ENCODE measurements around the gene MAP3K14. TPM values are rescaled to one million over a fixed set of nuclear protein-coding genes. Genes with fewer than 3 reads are reported as not detected.

Gene MAP3K14
- polyA plus RNA-seq, 1 of the 3 experiments (the other 2 are of a cell fraction), result 11.9 TPM

DNA sequence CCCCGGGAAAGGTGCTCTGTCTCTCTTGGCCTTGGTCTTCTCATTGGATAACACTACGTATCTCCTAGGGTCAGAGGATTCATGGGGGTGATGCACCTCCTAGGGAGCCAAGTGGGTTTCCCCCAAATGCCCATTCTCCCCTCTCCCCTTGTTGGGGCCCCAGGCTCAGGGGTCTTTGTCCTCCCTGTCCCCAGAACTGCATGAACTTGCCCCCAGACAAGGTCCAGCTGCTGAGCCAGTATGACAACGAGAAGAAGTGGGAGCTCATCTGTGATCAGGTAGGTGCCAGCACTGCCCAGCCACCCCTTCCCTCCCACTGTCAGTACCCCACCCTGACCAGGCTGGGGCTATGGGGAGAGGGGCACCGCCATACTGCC, 86.4 kb downstream of the MAP3K14 start:
- no peak overlapping the region for H3K9ac ChIP-seq
- peaks cover 2% of the 10 kb centered on the region for H3F3A ChIP-seq (replicated peaks; ENCODE audit: insufficient read depth)
- no peaks in the 10 kb centered on the region for H4K20me1 ChIP-seq (ENCODE audit: insufficient read depth)
- DNase-seq, result no peak
- no peak overlapping the region for H2AFZ ChIP-seq (ENCODE audit: low read depth)
- H3K27me3 ChIP-seq (ENCODE audit: insufficient read depth), result no peaks in the 10 kb centered on the region
- ChIA-PET POLR2A (no interaction called here), CTCF (interaction anchor here (1.1 to 11.1 kb wide), 11 partner anchors 9 to 195 kb away, joined by 3 to 132 read pairs (median 10); partner anchors contain the start of genes ACBD4 and FMNL1)
- TF ChIP-seq PBX3 (IDR thresholded peaks at IDR 0.05) (no peak), RXRA (IDR thresholded peaks at IDR 0.05; ENCODE audit: borderline replicate concordance, low read depth) (no peak), GATA2 (CRISPR knock-in tag; IDR thresholded peaks at IDR 0.05) (no peak), YY1 (IDR thresholded peaks at IDR 0.05; ENCODE audit: low read depth) (no peak), FOXM1 (IDR thresholded peaks at IDR 0.05; ENCODE audit: low read depth) (no peak), IRF3 (IDR thresholded peaks at IDR 0.05; ENCODE audit: low read depth, low read length) (no peak), MEF2A (IDR thresholded peaks at IDR 0.05; ENCODE audit: borderline replicate concordance, low read depth) (no peak), TEAD4 (IDR thresholded peaks at IDR 0.05; ENCODE audit: borderline replicate concordance, insufficient read depth) (no peak), NFIC (IDR thresholded peaks at IDR 0.05; ENCODE audit: borderline replicate concordance) (no peak), GABPA (IDR thresholded peaks at IDR 0.05; ENCODE audit: low read depth) (no peak), JUND (IDR thresholded peaks at IDR 0.05) (no peak), POLR2AphosphoS5 (IDR thresholded peaks at IDR 0.05; ENCODE audit: low read depth, low read length) (no peak), ZBTB33 (IDR thresholded peaks at IDR 0.05; ENCODE audit: borderline replicate concordance, low read depth) (no peak), SIN3A (IDR thresholded peaks at IDR 0.05; ENCODE audit: borderline replicate concordance, low read depth, low read length) (no peak), FOXJ3 (CRISPR knock-in tag; IDR thresholded peaks at IDR 0.05) (no peak), EP300 (IDR thresholded peaks at IDR 0.05; ENCODE audit: borderline replicate concordance in 1 of 2, low read depth in 1 of 2, low read length in 1 of 2) (no peak), RFX5 (IDR thresholded peaks at IDR 0.05; ENCODE audit: low read length) (no peak), ELF1 (IDR thresholded peaks at IDR 0.05) (no peak), NRF1 (IDR thresholded peaks at IDR 0.05; ENCODE audit: low read depth, low read length) (no peak)
- no peaks in the 10 kb centered on the region for H3K79me2 ChIP-seq (ENCODE audit: insufficient read depth)
- no peak overlapping the region for H3K4me3 ChIP-seq (ENCODE audit: low read depth in 2 of 2, low read length in 1 of 2)
- H3K4me1 ChIP-seq (ENCODE audit: control insufficient read depth in 1 of 2, insufficient read depth in 2 of 2, low read depth in 1 of 2, low read length in 1 of 2), result peaks cover 4 to 14% of the 10 kb centered on the region in 2 experiments; a peak in 2 of 4 replicates
- no peaks in the 10 kb centered on the region for H3K9me3 ChIP-seq
- no peaks in the 10 kb centered on the region for H3K36me3 ChIP-seq (replicated peaks in 1 of 2; ENCODE audit: control insufficient read depth in 1 of 2, insufficient read depth in 2 of 2, low read length in 1 of 2)
- 71% methylated on average over 2 of the region's 4 CpGs for WGBS (ENCODE audit: low lambda C conversion rate)
- no peak overlapping the region for H3K27ac ChIP-seq (ENCODE audit: low read depth in 2 of 2, low read length in 1 of 2)
- no peak overlapping the region for H3K4me2 ChIP-seq
- H3K9me2 ChIP-seq, result no peaks in the 10 kb centered on the region

Measured in SK-N-SH (cell line).